ENCODE results near the gene WDR20. TPM values are rescaled to one million over a fixed set of nuclear protein-coding genes. Genes with fewer than 3 reads are reported as not detected.

WDR20 gene
- total RNA-seq, 3 donors from 2014 or later = 19.5 to 42.0 (median 24.6) TPM

DNA sequence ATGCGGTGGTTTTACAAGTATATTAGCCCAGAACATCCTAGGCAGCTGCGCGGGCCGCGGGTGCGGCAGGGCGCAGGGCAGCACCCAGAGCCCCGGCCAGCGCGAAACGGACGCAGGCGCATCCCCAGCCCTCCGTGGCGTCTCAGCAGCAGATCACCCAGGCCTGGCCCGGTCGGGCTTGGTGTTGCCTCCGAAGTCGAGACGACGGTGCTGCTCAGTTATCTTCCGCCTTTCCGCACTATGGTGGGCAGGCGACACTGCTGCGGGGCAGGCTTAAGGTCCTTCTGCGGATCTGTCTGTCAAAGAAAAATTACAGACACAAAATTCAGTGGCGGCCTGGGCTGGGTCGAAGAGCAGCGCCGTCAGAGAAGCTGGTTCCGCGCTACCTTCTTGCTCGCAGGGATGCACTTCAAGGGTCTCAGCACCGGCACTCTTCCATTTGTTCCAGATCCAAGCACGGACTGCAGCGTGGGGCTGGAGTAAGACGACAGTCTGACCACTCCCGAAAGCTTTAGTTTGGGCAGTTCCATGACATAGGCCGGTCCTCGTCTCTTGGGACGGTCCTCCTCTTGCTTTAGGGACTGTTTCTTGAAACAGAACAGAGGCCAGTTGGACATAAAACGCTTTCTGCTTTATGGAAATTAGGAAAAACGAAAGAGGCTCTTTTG, 89.5 kb downstream of the WDR20 start:
- Histone ChIP-seq H3K27me3 (no peaks in the 10 kb centered on the region), H3K4me3 (no peak overlapping the region), H3K4me1 (no peaks in the 10 kb centered on the region), H3K27ac (no peak overlapping the region), H3K36me3 (no peaks in the 10 kb centered on the region), H3K9me3 (no peaks in the 10 kb centered on the region)
- DNase-seq (ENCODE audit: low spot score in 2 of 2) = no peak
- intact Hi-C loops (cut with DNase I; ENCODE audit: low total_unique reads) = no loop called here
- TF ChIP-seq CTCF (IDR thresholded peaks at IDR 0.05) = no peak
- TF ChIP-seq POLR2AphosphoS5 (IDR thresholded peaks at IDR 0.05) = no peak
- TF ChIP-seq POLR2A (IDR thresholded peaks at IDR 0.05) = no peak

GRCh38 chr14:102229739-102230092, 90.0 kb downstream of the WDR20 start:
- Histone ChIP-seq H3K4me3 (no peak overlapping the region), H3K27me3 (no peaks in the 10 kb centered on the region), H3K4me1 (no peaks in the 10 kb centered on the region), H3K9me3 (no peaks in the 10 kb centered on the region), H3K36me3 (no peaks in the 10 kb centered on the region), H3K27ac (no peak overlapping the region)
- no peak for DNase-seq (ENCODE audit: low spot score in 2 of 2)
- TF ChIP-seq POLR2AphosphoS5 (IDR thresholded peaks at IDR 0.05) (no peak), POLR2A (IDR thresholded peaks at IDR 0.05) (no peak), CTCF (IDR thresholded peaks at IDR 0.05) (no peak)
- intact Hi-C loops (cut with DNase I; ENCODE audit: low total_unique reads) = no loop called here

GRCh38 chr14:102230481-102231210, 90.9 kb downstream of the WDR20 start:
- no peaks in the 10 kb centered on the region for H3K36me3 ChIP-seq
- H3K27me3 ChIP-seq = no peaks in the 10 kb centered on the region
- H3K9me3 ChIP-seq = no peaks in the 10 kb centered on the region
- H3K4me1 ChIP-seq = no peaks in the 10 kb centered on the region
- DNase-seq (ENCODE audit: low spot score in 2 of 2) = no peak
- TF ChIP-seq POLR2AphosphoS5 (IDR thresholded peaks at IDR 0.05) (no peak), POLR2A (IDR thresholded peaks at IDR 0.05) (no peak), CTCF (IDR thresholded peaks at IDR 0.05) (no peak)
- H3K4me3 ChIP-seq = no peak overlapping the region
- intact Hi-C loops (cut with DNase I; ENCODE audit: low total_unique reads) = no loop called here
- no peak overlapping the region for H3K27ac ChIP-seq

- no peak for DNase-seq (ENCODE audit: low spot score in 2 of 2)
- TF ChIP-seq CTCF (IDR thresholded peaks at IDR 0.05) (no peak), POLR2AphosphoS5 (IDR thresholded peaks at IDR 0.05) (no peak), POLR2A (IDR thresholded peaks at IDR 0.05) (no peak)
- Histone ChIP-seq H3K4me1 (no peaks in the 10 kb centered on the region), H3K4me3 (no peak overlapping the region), H3K27me3 (no peaks in the 10 kb centered on the region), H3K36me3 (no peaks in the 10 kb centered on the region), H3K27ac (no peak overlapping the region), H3K9me3 (no peaks in the 10 kb centered on the region)
- intact Hi-C loops (cut with DNase I; ENCODE audit: low total_unique reads) = no loop called here
These were observed 92.0 kb downstream of the WDR20 start for GRCh38 chr14:102231476-102232347.

DNA sequence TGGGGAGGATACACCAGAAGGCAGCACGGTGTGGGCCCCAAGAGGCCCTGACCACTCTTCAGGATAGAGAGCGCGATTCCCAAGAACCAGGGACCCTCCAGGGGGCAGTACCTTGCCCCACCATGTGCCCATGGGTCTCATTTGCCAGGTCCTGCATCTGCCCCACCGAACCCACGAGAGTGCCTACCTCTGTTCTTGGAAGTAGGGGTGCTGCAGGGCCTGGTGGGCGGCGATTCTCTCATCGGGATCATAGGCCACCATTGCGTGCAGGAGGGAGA, 92.6 kb downstream of the WDR20 start:
- Histone ChIP-seq H3K27me3 (no peaks in the 10 kb centered on the region), H3K9me3 (no peaks in the 10 kb centered on the region), H3K27ac (no peak overlapping the region), H3K4me1 (no peaks in the 10 kb centered on the region), H3K4me3 (no peak overlapping the region), H3K36me3 (no peaks in the 10 kb centered on the region)
- DNase-seq (ENCODE audit: low spot score in 2 of 2) = no peak
- intact Hi-C loops (cut with DNase I; ENCODE audit: low total_unique reads) = no loop called here
- TF ChIP-seq POLR2A (IDR thresholded peaks at IDR 0.05) = no peak
- TF ChIP-seq POLR2AphosphoS5 (IDR thresholded peaks at IDR 0.05) = no peak
- TF ChIP-seq CTCF (IDR thresholded peaks at IDR 0.05) = no peak

All from breast epithelium (tissue), 4 donors.